ENCODE results near the gene SHKBP1.

Gene SHKBP1

GRCh38 chr19:40603389-40604170, 26.9 kb downstream of the SHKBP1 start:
- peak; percentile 92 for FAIRE-seq

GRCh38 chr19:40604171-40604646, 27.5 kb downstream of the SHKBP1 start:
- FAIRE-seq: no peak

GRCh38 chr19:40604647-40605215, 28.1 kb downstream of the SHKBP1 start:
- FAIRE-seq: no peak

GRCh38 chr19:40605216-40605971, 28.7 kb downstream of the SHKBP1 start:
- FAIRE-seq: no peak

- FAIRE-seq: no peak
Observed at GRCh38 chr19:40607311-40608239, 30.9 kb downstream of the SHKBP1 start.

GRCh38 chr19:40608240-40608621, 31.6 kb downstream of the SHKBP1 start:
- FAIRE-seq: no peak

GRCh38 chr19:40608957-40609356, 32.3 kb downstream of the SHKBP1 start:
- no peak for FAIRE-seq

GRCh38 chr19:40609561-40610395, 33.1 kb downstream of the SHKBP1 start:
- FAIRE-seq: no peak

GRCh38 chr19:40610396-40611064, 33.9 kb downstream of the SHKBP1 start:
- no peak for FAIRE-seq

- FAIRE-seq: no peak
Observed at GRCh38 chr19:40611096-40611495, 34.4 kb downstream of the SHKBP1 start.

- no peak for FAIRE-seq
Observed at GRCh38 chr19:40611900-40612698, 35.4 kb downstream of the SHKBP1 start.

GRCh38 chr19:40612831-40613689, 36.4 kb downstream of the SHKBP1 start:
- no peak for FAIRE-seq

GRCh38 chr19:40613690-40614621, 37.3 kb downstream of the SHKBP1 start:
- FAIRE-seq: no peak

- FAIRE-seq: no peak
Observed at GRCh38 chr19:40614622-40615411, 38.1 kb downstream of the SHKBP1 start.

- FAIRE-seq: no peak
Observed at GRCh38 chr19:40616178-40616577, 39.5 kb downstream of the SHKBP1 start.

GRCh38 chr19:40616941-40617340, 40.3 kb downstream of the SHKBP1 start:
- FAIRE-seq: no peak

GRCh38 chr19:40617961-40618360, 41.3 kb downstream of the SHKBP1 start:
- FAIRE-seq: no peak
